Esophagus squamous epithelium (tissue), 4 donors: ENCODE measurements around the gene FBXW11.

ENCODE experiments used
- POLR2A ChIP-seq, 4 donors: fragments of 450-650 bp; IDR thresholded peaks; one replicate each; pipeline ENCODE4 v1.6.1; 2017; ENCODE audit warnings: antibody characterized with exemption in 4 of 4, mild to moderate bottlenecking in 4 of 4, moderate library complexity in 3 of 4
- TF ChIP-seq, protein P1 (sequence below), 6 experiments: fragments of 450-650 bp in 4 of 6; fragments of 200-600 bp in 2 of 6; sonication (generic) in 2 of 6; IDR thresholded peaks; one replicate each; pipeline ENCODE4 v1.5.1; 2016 to 2019; ENCODE audit warnings: antibody characterized with exemption in 6 of 6, mild to moderate bottlenecking in 4 of 6, moderate library complexity in 4 of 6

DNA sequence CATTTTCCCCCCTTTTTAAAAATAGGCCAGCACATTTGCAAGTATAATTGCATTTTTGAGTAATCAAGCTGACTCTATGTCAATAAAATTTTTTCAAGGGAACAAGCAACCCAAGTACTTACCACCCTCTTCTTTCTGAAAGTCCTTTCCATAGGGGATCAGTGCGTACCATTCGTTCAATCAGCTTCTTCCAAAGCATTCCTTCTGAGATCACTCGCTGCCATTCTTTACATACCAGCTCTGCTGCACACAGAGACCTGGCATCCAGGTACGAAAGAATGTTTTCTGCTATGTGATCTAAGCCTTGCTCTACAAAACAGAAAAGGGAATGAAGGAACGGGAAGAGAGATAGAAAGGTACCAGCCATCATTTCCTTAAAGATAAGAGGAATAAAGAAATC, 106.6 kb downstream of the FBXW11 start:
- TF ChIP-seq POLR2A (IDR thresholded peaks at IDR 0.05), result no peak
- TF ChIP-seq, protein P1, sequence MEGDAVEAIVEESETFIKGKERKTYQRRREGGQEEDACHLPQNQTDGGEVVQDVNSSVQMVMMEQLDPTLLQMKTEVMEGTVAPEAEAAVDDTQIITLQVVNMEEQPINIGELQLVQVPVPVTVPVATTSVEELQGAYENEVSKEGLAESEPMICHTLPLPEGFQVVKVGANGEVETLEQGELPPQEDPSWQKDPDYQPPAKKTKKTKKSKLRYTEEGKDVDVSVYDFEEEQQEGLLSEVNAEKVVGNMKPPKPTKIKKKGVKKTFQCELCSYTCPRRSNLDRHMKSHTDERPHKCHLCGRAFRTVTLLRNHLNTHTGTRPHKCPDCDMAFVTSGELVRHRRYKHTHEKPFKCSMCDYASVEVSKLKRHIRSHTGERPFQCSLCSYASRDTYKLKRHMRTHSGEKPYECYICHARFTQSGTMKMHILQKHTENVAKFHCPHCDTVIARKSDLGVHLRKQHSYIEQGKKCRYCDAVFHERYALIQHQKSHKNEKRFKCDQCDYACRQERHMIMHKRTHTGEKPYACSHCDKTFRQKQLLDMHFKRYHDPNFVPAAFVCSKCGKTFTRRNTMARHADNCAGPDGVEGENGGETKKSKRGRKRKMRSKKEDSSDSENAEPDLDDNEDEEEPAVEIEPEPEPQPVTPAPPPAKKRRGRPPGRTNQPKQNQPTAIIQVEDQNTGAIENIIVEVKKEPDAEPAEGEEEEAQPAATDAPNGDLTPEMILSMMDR (IDR thresholded peaks at IDR 0.05), result no peak
